Stimulated activated CD4-positive, alpha-beta T cell treated with anti-CD3 and anti-CD28 coated beads, Interleukin-12 subunit alpha, Interleukin-12 subunit beta, amount 100 ng/mL, for 48 hours (primary cell): ENCODE data around the gene DDIAS.
"Not testable (repeated sequence)": the region's sequence is repeated elsewhere in the genome, so short reads cannot be mapped to it uniquely, and the experiment has no call there.

Experiments
- DNase-seq, 3 donors: peaks; one replicate each; pipeline ENCODE4 v3.0.0-alpha.2; 2020; ENCODE audit warnings: low read depth in 2 of 3, low spot score in 1 of 3

Gene DDIAS

GRCh38 chr11:82967381-82967780, 65.8 kb downstream of the DDIAS start:
- no peak for DNase-seq

- no peak for DNase-seq
Observed at GRCh38 chr11:82969811-82970210, 68.3 kb downstream of the DDIAS start.

- not testable (repeated sequence) for DNase-seq
Observed at GRCh38 chr11:82970507-82971083, 69.1 kb downstream of the DDIAS start.

GRCh38 chr11:82971519-82971946, 70.0 kb downstream of the DDIAS start:
- DNase-seq: peak; percentile 26 to 34 (median 30)

GRCh38 chr11:82972103-82972502, 70.6 kb downstream of the DDIAS start:
- no peak for DNase-seq

- no peak for DNase-seq
Observed at GRCh38 chr11:82974135-82974534, 72.6 kb downstream of the DDIAS start.

GRCh38 chr11:82974851-82975250, 73.3 kb downstream of the DDIAS start:
- no peak for DNase-seq

- DNase-seq: no peak
Observed at GRCh38 chr11:82975882-82976281, 74.3 kb downstream of the DDIAS start.

GRCh38 chr11:82976786-82977185, 75.2 kb downstream of the DDIAS start:
- no peak for DNase-seq

- DNase-seq: no peak
Observed at GRCh38 chr11:82978422-82979099, 77.0 kb downstream of the DDIAS start.

GRCh38 chr11:82979824-82980223, 78.3 kb downstream of the DDIAS start:
- no peak for DNase-seq

GRCh38 chr11:82980292-82980691, 78.8 kb downstream of the DDIAS start:
- DNase-seq: no peak

GRCh38 chr11:82980947-82981346, 79.4 kb downstream of the DDIAS start:
- no peak for DNase-seq

GRCh38 chr11:82981852-82982251, 80.3 kb downstream of the DDIAS start:
- DNase-seq: no peak
